ENCODE measurements around the gene ADGRG6. TPM values are rescaled to one million over a fixed set of nuclear protein-coding genes. Genes with fewer than 3 reads are reported as not detected.

ADGRG6 gene
- total and polyA plus RNA-seq, 3 experiments from 2014 or later: 0.35 to 0.97 TPM; not detected in 1

GRCh38 chr6:142318714-142319113 is 16.9 kb downstream of the ADGRG6 start:
- Mint-ChIP-seq H3K9me3 (no peaks in the 10 kb centered on the region), H3K4me3 (no peak overlapping the region), H3K27ac (no peak overlapping the region), H3K4me1 (no peaks in the 10 kb centered on the region), H3K36me3 (no peaks in the 10 kb centered on the region), H3K27me3 (peaks cover 1 to 7% of the 10 kb centered on the region in 2 donors)
- no peaks in the 10 kb centered on the region for H3K36me3 ChIP-seq (ENCODE audit: insufficient read depth, low read length)
- H3K27me3 ChIP-seq (ENCODE audit: insufficient read depth, low read length, poor library complexity, severe bottlenecking): no peaks in the 10 kb centered on the region
- H3K4me3 ChIP-seq (ENCODE audit: low read length): no peak overlapping the region
- POLR2A ChIA-PET: no interaction called here
- no peaks in the 10 kb centered on the region for H3K9me3 ChIP-seq (ENCODE audit: low read length)
- CTCF ChIA-PET: no interaction called here
- H3K27ac ChIP-seq (ENCODE audit: low read depth, low read length): no peak overlapping the region
- DNase-seq: no peak
- no peaks in the 10 kb centered on the region for H3K4me1 ChIP-seq (ENCODE audit: insufficient read depth, low read length)

- Mint-ChIP-seq H3K4me3 (no peak overlapping the region), H3K4me1 (no peaks in the 10 kb centered on the region), H3K27ac (no peak overlapping the region), H3K9me3 (no peaks in the 10 kb centered on the region), H3K36me3 (no peaks in the 10 kb centered on the region), H3K27me3 (peaks cover 4 to 8% of the 10 kb centered on the region in 2 donors)
- Histone ChIP-seq H3K36me3 (ENCODE audit: insufficient read depth, low read length) (no peaks in the 10 kb centered on the region), H3K27me3 (ENCODE audit: insufficient read depth, low read length, poor library complexity, severe bottlenecking) (no peaks in the 10 kb centered on the region), H3K4me3 (ENCODE audit: low read length) (no peak overlapping the region), H3K9me3 (ENCODE audit: low read length) (no peaks in the 10 kb centered on the region), H3K4me1 (ENCODE audit: insufficient read depth, low read length) (no peaks in the 10 kb centered on the region), H3K27ac (ENCODE audit: low read depth, low read length) (no peak overlapping the region)
- ChIA-PET POLR2A (no interaction called here), CTCF (no interaction called here)
- DNase-seq: no peak
Measured at GRCh38 chr6:142320366-142320765, 18.6 kb downstream of the ADGRG6 start.

GRCh38 chr6:142321451-142321850 is 19.6 kb downstream of the ADGRG6 start:
- POLR2A ChIA-PET: no interaction called here
- no peak overlapping the region for H3K27ac Mint-ChIP-seq
- CTCF ChIA-PET: no interaction called here

GRCh38 chr6:142322066-142322465 is 20.3 kb downstream of the ADGRG6 start:
- Mint-ChIP-seq H3K27ac (no peak overlapping the region), H3K4me3 (no peak overlapping the region), H3K9me3 (no peaks in the 10 kb centered on the region), H3K4me1 (no peaks in the 10 kb centered on the region), H3K27me3 (peaks cover 4 to 11% of the 10 kb centered on the region in 2 donors), H3K36me3 (no peaks in the 10 kb centered on the region)
- H3K36me3 ChIP-seq (ENCODE audit: insufficient read depth, low read length): no peaks in the 10 kb centered on the region
- ChIA-PET CTCF (interaction anchor here (1.0 kb wide), 1 partner anchor 10 kb away, joined by 3 read pairs; no protein-coding TSS in a partner anchor), POLR2A (no interaction called here)
- H3K9me3 ChIP-seq (ENCODE audit: low read length): no peaks in the 10 kb centered on the region
- H3K27me3 ChIP-seq (ENCODE audit: insufficient read depth, low read length, poor library complexity, severe bottlenecking): no peaks in the 10 kb centered on the region
- H3K27ac ChIP-seq (ENCODE audit: low read depth, low read length): no peak overlapping the region
- no peak overlapping the region for H3K4me3 ChIP-seq (ENCODE audit: low read length)
- no peaks in the 10 kb centered on the region for H3K4me1 ChIP-seq (ENCODE audit: insufficient read depth, low read length)
- DNase-seq: no peak

More at GRCh38 chr6:142321451-142321850, 19.6 kb downstream of the ADGRG6 start:
- no peaks in the 10 kb centered on the region for H3K4me1 Mint-ChIP-seq
- H3K9me3 Mint-ChIP-seq: no peaks in the 10 kb centered on the region
- no peak for DNase-seq
- no peaks in the 10 kb centered on the region for H3K9me3 ChIP-seq (ENCODE audit: low read length)
- no peaks in the 10 kb centered on the region for H3K27me3 ChIP-seq (ENCODE audit: insufficient read depth, low read length, poor library complexity, severe bottlenecking)
- H3K27ac ChIP-seq (ENCODE audit: low read depth, low read length): no peak overlapping the region
- no peak overlapping the region for H3K4me3 Mint-ChIP-seq
- H3K4me3 ChIP-seq (ENCODE audit: low read length): no peak overlapping the region
- H3K36me3 ChIP-seq (ENCODE audit: insufficient read depth, low read length): no peaks in the 10 kb centered on the region
- H3K27me3 Mint-ChIP-seq: peaks cover 4 to 10% of the 10 kb centered on the region in 2 donors
- H3K36me3 Mint-ChIP-seq: no peaks in the 10 kb centered on the region
- H3K4me1 ChIP-seq (ENCODE audit: insufficient read depth, low read length): no peaks in the 10 kb centered on the region

GRCh38 chr6:142322504-142323198 is 20.8 kb downstream of the ADGRG6 start:
- Mint-ChIP-seq H3K27me3 (peaks cover 4 to 11% of the 10 kb centered on the region in 2 donors), H3K27ac (no peak overlapping the region), H3K36me3 (no peaks in the 10 kb centered on the region), H3K4me3 (no peak overlapping the region), H3K9me3 (no peaks in the 10 kb centered on the region), H3K4me1 (no peaks in the 10 kb centered on the region)
- DNase-seq: no peak
- no peaks in the 10 kb centered on the region for H3K36me3 ChIP-seq (ENCODE audit: insufficient read depth, low read length)
- H3K27ac ChIP-seq (ENCODE audit: low read depth, low read length): no peak overlapping the region
- ChIA-PET CTCF (interaction anchor here (1.0 kb wide), 1 partner anchor 9 kb away, joined by 3 read pairs; no protein-coding TSS in a partner anchor), POLR2A (no interaction called here)
- H3K27me3 ChIP-seq (ENCODE audit: insufficient read depth, low read length, poor library complexity, severe bottlenecking): no peaks in the 10 kb centered on the region
- H3K9me3 ChIP-seq (ENCODE audit: low read length): no peaks in the 10 kb centered on the region
- no peaks in the 10 kb centered on the region for H3K4me1 ChIP-seq (ENCODE audit: insufficient read depth, low read length)
- no peak overlapping the region for H3K4me3 ChIP-seq (ENCODE audit: low read length)

- Histone ChIP-seq H3K9me3 (ENCODE audit: low read length) (no peaks in the 10 kb centered on the region), H3K4me3 (ENCODE audit: low read length) (no peak overlapping the region), H3K36me3 (ENCODE audit: insufficient read depth, low read length) (no peaks in the 10 kb centered on the region), H3K4me1 (ENCODE audit: insufficient read depth, low read length) (no peaks in the 10 kb centered on the region), H3K27ac (ENCODE audit: low read depth, low read length) (no peak overlapping the region), H3K27me3 (ENCODE audit: insufficient read depth, low read length, poor library complexity, severe bottlenecking) (no peaks in the 10 kb centered on the region)
- no peak for DNase-seq
- ChIA-PET CTCF (no interaction called here), POLR2A (no interaction called here)
- H3K9me3 Mint-ChIP-seq: no peaks in the 10 kb centered on the region
- no peaks in the 10 kb centered on the region for H3K36me3 Mint-ChIP-seq
- no peak overlapping the region for H3K4me3 Mint-ChIP-seq
- peaks cover 4 to 11% of the 10 kb centered on the region in 2 donors for H3K27me3 Mint-ChIP-seq
- no peak overlapping the region for H3K27ac Mint-ChIP-seq
- no peaks in the 10 kb centered on the region for H3K4me1 Mint-ChIP-seq
Measured at GRCh38 chr6:142323377-142323776, 21.6 kb downstream of the ADGRG6 start.

- no peaks in the 10 kb centered on the region for H3K36me3 Mint-ChIP-seq
- H3K4me1 ChIP-seq (ENCODE audit: insufficient read depth, low read length): no peaks in the 10 kb centered on the region
- no peaks in the 10 kb centered on the region for H3K9me3 Mint-ChIP-seq
- H3K27me3 ChIP-seq (ENCODE audit: insufficient read depth, low read length, poor library complexity, severe bottlenecking): no peaks in the 10 kb centered on the region
- ChIA-PET POLR2A (no interaction called here), CTCF (no interaction called here)
- H3K9me3 ChIP-seq (ENCODE audit: low read length): no peaks in the 10 kb centered on the region
- no peaks in the 10 kb centered on the region for H3K36me3 ChIP-seq (ENCODE audit: insufficient read depth, low read length)
- no peaks in the 10 kb centered on the region for H3K4me1 Mint-ChIP-seq
- peaks cover 3 to 11% of the 10 kb centered on the region in 2 donors for H3K27me3 Mint-ChIP-seq
- no peak overlapping the region for H3K27ac ChIP-seq (ENCODE audit: low read depth, low read length)
- H3K27ac Mint-ChIP-seq: no peak overlapping the region
- no peak overlapping the region for H3K4me3 Mint-ChIP-seq
- no peak overlapping the region for H3K4me3 ChIP-seq (ENCODE audit: low read length)
- no peak for DNase-seq
Measured at GRCh38 chr6:142324111-142324510, 22.3 kb downstream of the ADGRG6 start.

GRCh38 chr6:142325111-142325510 is 23.3 kb downstream of the ADGRG6 start:
- CTCF ChIA-PET: no interaction called here
- Histone ChIP-seq H3K27me3 (ENCODE audit: insufficient read depth, low read length, poor library complexity, severe bottlenecking) (no peaks in the 10 kb centered on the region), H3K36me3 (ENCODE audit: insufficient read depth, low read length) (no peaks in the 10 kb centered on the region), H3K27ac (ENCODE audit: low read depth, low read length) (no peak overlapping the region), H3K9me3 (ENCODE audit: low read length) (no peaks in the 10 kb centered on the region), H3K4me1 (ENCODE audit: insufficient read depth, low read length) (no peaks in the 10 kb centered on the region), H3K4me3 (ENCODE audit: low read length) (no peak overlapping the region)
- Mint-ChIP-seq H3K4me3 (no peak overlapping the region), H3K9me3 (no peaks in the 10 kb centered on the region), H3K27ac (no peak overlapping the region), H3K27me3 (peaks cover 3 to 11% of the 10 kb centered on the region in 2 donors), H3K36me3 (no peaks in the 10 kb centered on the region), H3K4me1 (no peaks in the 10 kb centered on the region)
- POLR2A ChIA-PET: no interaction called here
- no peak for DNase-seq
